ENCODE data around the gene ATP10A.

DNA sequence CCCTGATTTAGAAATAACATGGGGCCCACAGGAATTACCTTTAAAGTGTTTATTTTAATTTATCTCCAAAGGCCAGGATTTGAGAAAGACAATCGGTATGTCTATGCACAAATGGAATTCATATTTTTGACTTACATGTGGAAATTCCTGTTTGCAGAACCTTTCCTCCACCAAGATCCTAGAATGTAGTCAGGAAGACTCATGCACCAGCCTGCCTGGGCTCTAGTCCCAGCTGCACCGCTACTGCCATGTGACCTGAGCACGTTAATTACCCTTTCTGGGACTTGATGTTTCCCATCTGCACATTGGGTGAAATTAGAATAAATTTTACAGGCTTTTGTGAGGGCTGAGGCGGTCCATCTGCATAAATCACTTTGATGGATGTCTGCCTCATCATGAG lies 194.2 kb downstream of the ATP10A start:
- TF ChIP-seq CTCF (IDR thresholded peaks at IDR 0.05; ENCODE audit: poor library complexity), result no peak
- no peak for TF ChIP-seq EZH2 (IDR thresholded peaks at IDR 0.05; ENCODE audit: borderline replicate concordance)
- no peak for TF ChIP-seq EZH2phosphoT487 (IDR thresholded peaks at IDR 0.05; ENCODE audit: low read depth, severe bottlenecking, unreplicated experiment)
